Measurements from ENCODE around the gene LSG1. TPM values are rescaled to one million over a fixed set of nuclear protein-coding genes. Genes with fewer than 3 reads are reported as not detected.

LSG1 gene
- total RNA-seq, 1 donor from 2014 or later = 36.8 TPM

GRCh38 chr3:194624956-194625355 lies 47.0 kb downstream of the LSG1 start:
- DNase-seq (no peak), ATAC-seq (no peak)
- TF ChIP-seq CTCF (IDR thresholded peaks at IDR 0.05) = no peak
- H3K9me3 ChIP-seq = no peaks in the 10 kb centered on the region
- H3K36me3 ChIP-seq = peaks cover 18% of the 10 kb centered on the region
- no peaks in the 10 kb centered on the region for H3K27me3 ChIP-seq
- H3K27ac ChIP-seq = no peak overlapping the region
- no peak overlapping the region for H3K4me3 ChIP-seq
- intact Hi-C loops (cut with DNase I) = no loop called here
- peaks cover 6% of the 10 kb centered on the region for H3K4me1 ChIP-seq

GRCh38 chr3:194623449-194624290 lies 48.3 kb downstream of the LSG1 start:
- Histone ChIP-seq H3K27me3 (no peaks in the 10 kb centered on the region), H3K9me3 (no peaks in the 10 kb centered on the region), H3K27ac (no peak overlapping the region), H3K4me3 (no peak overlapping the region), H3K36me3 (peaks cover 18% of the 10 kb centered on the region), H3K4me1 (peaks cover 6% of the 10 kb centered on the region)
- intact Hi-C loops (cut with DNase I) = no loop called here
- no peak for TF ChIP-seq CTCF (IDR thresholded peaks at IDR 0.05)
- ATAC-seq (no peak), DNase-seq (no peak)

- H3K4me3 ChIP-seq = no peak overlapping the region
- H3K36me3 ChIP-seq = peaks cover 17% of the 10 kb centered on the region
- no peak for TF ChIP-seq CTCF (IDR thresholded peaks at IDR 0.05)
- intact Hi-C loops (cut with DNase I) = no loop called here
- no peaks in the 10 kb centered on the region for H3K27me3 ChIP-seq
- no peak for DNase-seq
- ATAC-seq = no peak
- no peak overlapping the region for H3K27ac ChIP-seq
- no peaks in the 10 kb centered on the region for H3K9me3 ChIP-seq
- H3K4me1 ChIP-seq = peaks cover 6% of the 10 kb centered on the region
Observed at GRCh38 chr3:194622621-194623340, 49.2 kb downstream of the LSG1 start.

- TF ChIP-seq CTCF (IDR thresholded peaks at IDR 0.05) = no peak
- intact Hi-C loops (cut with DNase I) = no loop called here
- no peak for ATAC-seq
Observed at GRCh38 chr3:194621947-194622346, 50.0 kb downstream of the LSG1 start.

GRCh38 chr3:194620196-194620595 lies 51.8 kb downstream of the LSG1 start:
- H3K36me3 ChIP-seq = no peaks in the 10 kb centered on the region
- H3K27me3 ChIP-seq = no peaks in the 10 kb centered on the region
- peak; percentile 48 for ATAC-seq
- H3K4me3 ChIP-seq = no peak overlapping the region
- TF ChIP-seq CTCF (IDR thresholded peaks at IDR 0.05) = no peak
- no peak for DNase-seq
- no peaks in the 10 kb centered on the region for H3K9me3 ChIP-seq
- no peak overlapping the region for H3K27ac ChIP-seq
- H3K4me1 ChIP-seq = peaks cover 6% of the 10 kb centered on the region
- intact Hi-C loops (cut with DNase I) = no loop called here

More at GRCh38 chr3:194621947-194622346, 50.0 kb downstream of the LSG1 start:
- Histone ChIP-seq H3K4me3 (no peak overlapping the region), H3K27ac (no peak overlapping the region), H3K4me1 (peaks cover 6% of the 10 kb centered on the region), H3K27me3 (no peaks in the 10 kb centered on the region), H3K36me3 (peaks cover 8% of the 10 kb centered on the region), H3K9me3 (no peaks in the 10 kb centered on the region)
- no peak for DNase-seq
